ENCODE measurements around the gene RAPGEF1. TPM values are rescaled to one million over a fixed set of nuclear protein-coding genes. Genes with fewer than 3 reads are reported as not detected.
A peak's percentile ranks its signal among the peaks of the same experiment; 100 is the strongest.
"Not testable (repeated sequence)": the region's sequence is repeated elsewhere in the genome, so short reads cannot be mapped to it uniquely, and the experiment has no call there.

The RAPGEF1 gene
- total RNA-seq, 1 experiment from 2014 or later = 55.6 TPM

DNA sequence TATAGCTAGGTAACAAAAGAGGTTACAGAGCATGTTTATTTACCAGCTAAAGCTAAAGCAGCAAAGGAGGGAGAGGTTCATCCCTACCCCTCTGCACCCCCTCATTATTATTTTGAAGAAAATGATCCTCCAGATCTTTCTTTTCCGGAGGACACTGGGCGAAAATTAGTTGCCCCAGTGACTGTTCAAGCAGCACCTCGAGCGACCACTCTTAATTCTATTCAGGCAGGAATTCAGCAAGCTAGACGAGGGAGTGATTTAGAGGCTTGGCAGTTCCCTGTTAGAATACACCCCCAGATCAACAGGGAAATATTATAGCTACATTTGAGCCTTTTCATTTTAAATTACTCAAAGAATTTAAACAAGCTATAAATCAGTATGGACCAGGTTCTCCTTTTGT is 58.8 kb downstream of the RAPGEF1 start:
- H3K27ac ChIP-seq (ENCODE audit: insufficient read length, low read depth, low read length); H4K8ac ChIP-seq (replicated peaks; ENCODE audit: insufficient read length, low read depth, low read length); H3K23me2 ChIP-seq (ENCODE audit: insufficient read length, low read depth, low read length, poor library complexity, severe bottlenecking); H3K14ac ChIP-seq (ENCODE audit: insufficient read depth, low read length); H3K4ac ChIP-seq (ENCODE audit: low read depth, low read length); H2BK15ac ChIP-seq (ENCODE audit: low read depth, low read length); H3K18ac ChIP-seq (ENCODE audit: insufficient read length, low read depth, low read length); H2BK12ac ChIP-seq (ENCODE audit: insufficient read length, low read depth, low read length); H3K4me2 ChIP-seq (ENCODE audit: insufficient read depth, insufficient read length, low read length); H2AFZ ChIP-seq (ENCODE audit: low read length); DNase-seq; H3K56ac ChIP-seq (ENCODE audit: insufficient read length, low read depth, low read length); H3K79me2 ChIP-seq (ENCODE audit: insufficient read depth, low read length); H3K23ac ChIP-seq (ENCODE audit: insufficient read length, low read depth, low read length); H3K9ac ChIP-seq (ENCODE audit: extremely low read depth, insufficient read length, low read length); H3K4me3 Mint-ChIP-seq; H3T11ph ChIP-seq (ENCODE audit: low read length); H4K20me1 ChIP-seq (ENCODE audit: control insufficient read depth, insufficient read depth, insufficient read length); H3K9me3 ChIP-seq (ENCODE audit: control insufficient read depth, low read depth, low read length); H3K27me3 ChIP-seq (ENCODE audit: insufficient read depth, low read length); H4K91ac ChIP-seq (ENCODE audit: insufficient read length, low read depth, low read length); H2AK5ac ChIP-seq (ENCODE audit: insufficient read length, low read length); H2BK120ac ChIP-seq (ENCODE audit: low read depth, low read length, poor library complexity, severe bottlenecking); H2BK20ac ChIP-seq (ENCODE audit: low read depth, low read length, poor library complexity, severe bottlenecking); H2BK5ac ChIP-seq (ENCODE audit: insufficient read length, low read length); H3K79me1 ChIP-seq (ENCODE audit: insufficient read depth, low read depth, low read length, poor library complexity, severe bottlenecking); H4K5ac ChIP-seq (ENCODE audit: insufficient read length, low read depth, low read length); H3K27me3 Mint-ChIP-seq (ENCODE audit: low read depth): not testable (repeated sequence)
- Mint-ChIP-seq H3K36me3 (ENCODE audit: insufficient read depth in 1 of 3, low read depth in 3 of 3) (peaks cover 17 to 28% (median 27%) of the 10 kb centered on the region in 3 experiments), H3K9me3 (peaks cover 13 to 18% of the 10 kb centered on the region in 2 experiments), H3K27ac (peak overlapping the region in 1 of 3 experiments; percentile 24; a peak in 3 of 7 replicates), H3K4me1 (peaks cover 83 to 92% of the 10 kb centered on the region in 2 experiments)
- H3K4me1 ChIP-seq (ENCODE audit: insufficient read depth, low read length) = peaks cover 33% of the 10 kb centered on the region
- WGBS (ENCODE audit: extremely low coverage, insufficient read length, low lambda C conversion rate) = no CpG with 5 or more reads among the region's 5 CpGs

Measured in H9 (cell line).